ENCODE results near the gene ZNF366.

The ZNF366 gene

DNA sequence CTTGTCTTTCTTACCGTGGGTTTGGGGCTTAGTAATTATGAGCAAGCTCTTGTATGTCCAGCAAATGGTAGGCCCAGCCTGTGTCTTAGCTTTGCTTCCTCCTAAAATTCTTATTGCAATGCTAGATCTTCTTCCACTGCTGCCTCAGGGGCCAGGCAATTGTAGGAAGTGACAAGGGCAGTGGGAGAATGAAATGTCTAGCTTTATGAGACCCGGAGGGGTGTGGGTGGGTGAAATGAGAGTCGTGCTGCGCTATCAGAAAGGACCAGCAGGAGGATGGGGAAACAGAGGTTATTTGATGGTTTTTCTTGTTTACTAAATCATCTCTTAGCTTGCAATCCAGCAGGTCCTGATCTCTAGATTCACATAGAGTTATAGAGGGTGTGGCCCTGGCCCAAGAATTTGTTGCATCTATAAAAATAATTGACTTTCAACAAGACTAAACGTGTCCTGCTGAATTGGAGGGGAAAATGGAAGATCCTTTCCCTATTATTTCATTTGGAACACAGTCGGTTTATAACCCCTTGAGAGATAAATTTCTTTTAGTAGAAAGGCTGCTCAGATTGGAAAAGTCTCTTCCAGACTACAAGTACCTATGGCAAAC, 43.7 kb downstream of the ZNF366 start:
- no peak for DNase-seq

DNA sequence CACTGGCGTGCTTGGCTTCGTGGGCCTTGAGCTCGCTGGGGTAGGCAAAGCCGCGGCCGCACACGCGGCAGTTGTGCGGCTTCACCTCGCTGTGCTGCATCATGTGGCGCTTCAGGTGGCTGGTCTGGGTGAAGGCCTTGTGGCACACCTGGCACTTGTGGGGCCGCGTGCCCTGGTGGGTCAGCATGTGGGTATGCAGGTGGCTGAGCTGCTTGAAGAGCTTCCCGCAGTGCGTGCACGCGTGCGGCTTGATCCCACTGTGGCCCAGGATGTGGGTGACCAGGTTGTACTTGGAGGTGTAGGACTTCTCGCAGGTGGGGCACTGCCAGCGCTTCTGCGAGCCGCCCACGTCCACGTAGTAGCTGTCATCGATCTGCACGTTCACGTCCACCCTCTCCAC, 46.8 kb downstream of the ZNF366 start:
- no peak for DNase-seq

DNA sequence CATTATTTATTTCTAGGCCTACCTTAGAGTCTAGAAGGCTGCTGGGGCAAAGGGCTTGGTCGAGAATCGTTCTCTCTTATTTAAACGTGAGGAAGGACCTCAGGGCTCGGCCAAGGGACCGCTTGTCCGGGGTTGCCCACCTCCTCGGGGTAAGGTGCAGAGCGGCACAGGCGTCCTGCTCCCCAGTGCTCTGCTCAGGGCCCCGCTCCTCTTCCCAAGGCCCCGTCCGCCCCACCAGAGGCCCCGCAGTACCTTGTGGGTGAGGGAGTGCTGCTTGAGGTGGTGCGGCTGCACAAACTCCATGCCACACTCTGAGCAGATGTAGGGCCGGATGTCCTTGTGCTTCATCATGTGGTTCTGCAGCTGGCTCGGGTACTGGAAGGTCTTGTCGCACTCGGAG, 47.3 kb downstream of the ZNF366 start:
- no peak for DNase-seq

DNA sequence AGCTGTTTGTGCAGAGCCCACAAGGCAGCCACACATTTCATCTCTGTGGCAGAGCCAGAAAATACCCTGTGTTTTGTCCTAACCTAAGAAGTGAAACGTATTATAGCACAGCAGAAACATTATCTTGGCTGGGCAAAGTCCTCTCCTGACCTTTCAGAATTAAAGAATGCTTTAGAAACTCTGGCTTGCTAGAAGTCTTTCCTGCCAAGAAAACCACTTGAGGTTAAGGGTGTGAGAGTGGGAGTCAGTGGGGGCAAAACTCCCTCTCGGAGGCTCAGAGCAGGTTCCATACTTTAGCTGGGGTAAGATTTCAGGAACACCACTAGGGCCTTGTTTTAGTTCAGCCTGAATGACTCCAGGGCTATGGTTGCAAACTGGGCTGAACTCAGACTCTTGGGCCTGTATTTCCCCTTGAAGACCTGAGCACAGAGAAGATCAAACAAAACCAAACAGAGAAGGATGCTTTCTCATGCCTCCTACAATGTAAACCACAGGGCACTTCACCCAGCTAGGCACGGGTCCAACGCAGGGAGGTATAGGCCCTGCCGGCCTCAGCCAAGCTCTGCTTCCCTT, 48.0 kb downstream of the ZNF366 start:
- no peak for DNase-seq

DNA sequence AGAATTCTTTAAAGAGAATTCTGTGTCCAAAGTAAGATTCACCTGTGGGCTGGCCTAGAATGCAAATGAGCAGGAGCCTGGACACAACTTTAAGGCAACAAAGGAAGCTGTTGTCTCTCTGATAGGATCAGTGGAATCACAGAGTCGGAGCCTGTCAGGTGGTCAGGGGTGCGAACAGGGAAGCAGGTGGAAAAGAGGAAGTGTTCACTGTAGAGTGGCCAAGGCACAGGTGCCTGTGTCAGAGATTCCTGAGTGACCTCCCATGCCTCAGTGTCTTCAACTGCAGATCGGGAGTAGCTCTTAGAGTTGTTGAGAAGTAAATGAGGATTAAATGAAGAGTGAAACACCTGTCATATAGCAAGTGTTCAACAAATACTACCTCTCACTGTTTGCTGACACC, 48.8 kb downstream of the ZNF366 start:
- DNase-seq: no peak

DNA sequence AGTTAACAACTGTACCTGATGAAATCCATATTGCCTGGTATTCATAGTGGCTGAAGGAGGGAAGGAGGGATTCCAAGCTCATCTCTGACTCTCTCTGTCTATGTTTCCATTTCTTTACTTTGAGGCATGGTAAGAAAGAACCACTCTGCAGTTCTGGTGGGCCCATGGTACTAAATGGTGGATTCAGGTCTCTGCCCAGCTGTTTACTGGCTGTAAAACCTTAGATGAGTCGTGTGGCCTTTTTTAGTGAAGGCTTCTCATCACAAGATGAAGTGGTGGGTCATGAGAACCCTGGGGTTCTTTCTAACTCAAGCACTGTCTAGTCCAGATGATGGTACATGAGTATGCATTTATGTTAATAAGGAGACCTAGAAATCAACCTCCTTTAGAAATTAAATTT, 49.7 kb downstream of the ZNF366 start:
- DNase-seq: no peak

DNA sequence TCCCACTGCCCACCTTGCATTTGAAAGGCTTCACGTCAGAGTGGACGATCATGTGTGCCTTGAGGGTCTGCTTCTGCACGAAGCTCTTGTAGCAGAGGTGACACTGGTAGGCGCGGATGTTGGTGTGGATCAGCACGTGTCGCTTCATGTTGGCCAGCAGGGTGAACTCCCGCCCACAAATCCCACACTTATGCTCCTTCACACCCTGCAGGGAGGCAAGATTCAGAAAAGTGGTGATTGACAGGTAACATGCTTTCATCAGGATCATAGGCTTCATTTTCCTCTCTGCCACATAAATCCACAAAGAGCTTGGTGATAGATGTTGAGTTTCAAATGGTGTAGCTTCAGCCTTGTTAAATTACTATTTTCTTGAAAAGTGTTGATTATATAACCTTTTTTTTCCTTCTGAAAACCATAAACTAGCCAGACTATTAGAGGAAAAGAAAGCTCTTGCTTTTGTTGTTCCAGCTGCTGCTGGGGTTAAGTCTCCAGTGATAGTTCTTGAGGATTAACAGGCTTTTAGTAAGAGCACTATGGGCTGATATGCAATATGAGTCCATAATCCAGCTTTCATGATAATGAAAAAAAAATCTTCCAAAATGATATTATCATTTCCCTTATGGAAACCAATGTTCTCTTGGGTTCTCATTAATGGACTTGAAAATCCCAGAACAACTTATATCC, 50.7 kb downstream of the ZNF366 start:
- no peak for DNase-seq

DNA sequence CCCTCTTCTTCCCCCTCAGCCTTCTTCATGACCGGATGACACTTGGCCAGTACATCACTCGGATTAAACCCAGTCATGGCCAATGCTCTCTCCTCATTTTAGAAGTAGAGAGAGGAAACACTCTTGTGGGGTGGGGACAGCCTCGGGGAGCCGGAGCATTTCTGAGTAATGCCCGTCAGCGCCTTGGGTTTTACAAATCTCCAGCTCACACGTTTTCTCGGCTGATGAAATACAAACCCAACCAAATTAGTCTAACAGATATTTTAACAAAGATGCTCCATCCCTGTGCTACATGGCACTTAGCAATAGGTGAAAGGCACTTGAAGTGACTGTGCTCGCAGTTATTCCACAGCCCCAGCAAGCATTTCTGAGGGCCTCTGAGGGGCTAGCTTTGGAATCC, 51.7 kb downstream of the ZNF366 start:
- no peak for DNase-seq

DNA sequence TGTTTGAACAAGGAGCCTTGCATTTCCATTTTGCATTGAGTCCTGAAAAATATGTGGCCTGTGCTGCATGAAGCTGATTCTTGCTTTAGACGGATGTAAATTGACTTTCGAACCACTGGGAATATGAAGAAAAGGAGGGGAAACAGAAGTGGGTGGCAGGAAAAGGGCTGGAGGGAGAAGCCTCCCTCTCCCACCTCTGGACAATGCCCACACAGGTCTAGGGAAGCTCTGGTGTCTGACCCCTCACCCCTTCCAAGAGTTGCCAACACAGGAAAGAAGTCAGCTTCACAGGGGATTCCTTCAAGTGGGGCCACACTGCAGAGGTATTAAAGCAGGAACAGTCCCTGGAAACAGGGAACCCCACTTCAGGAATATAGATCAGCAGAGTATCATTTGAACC, 52.2 kb downstream of the ZNF366 start:
- no peak for DNase-seq

DNA sequence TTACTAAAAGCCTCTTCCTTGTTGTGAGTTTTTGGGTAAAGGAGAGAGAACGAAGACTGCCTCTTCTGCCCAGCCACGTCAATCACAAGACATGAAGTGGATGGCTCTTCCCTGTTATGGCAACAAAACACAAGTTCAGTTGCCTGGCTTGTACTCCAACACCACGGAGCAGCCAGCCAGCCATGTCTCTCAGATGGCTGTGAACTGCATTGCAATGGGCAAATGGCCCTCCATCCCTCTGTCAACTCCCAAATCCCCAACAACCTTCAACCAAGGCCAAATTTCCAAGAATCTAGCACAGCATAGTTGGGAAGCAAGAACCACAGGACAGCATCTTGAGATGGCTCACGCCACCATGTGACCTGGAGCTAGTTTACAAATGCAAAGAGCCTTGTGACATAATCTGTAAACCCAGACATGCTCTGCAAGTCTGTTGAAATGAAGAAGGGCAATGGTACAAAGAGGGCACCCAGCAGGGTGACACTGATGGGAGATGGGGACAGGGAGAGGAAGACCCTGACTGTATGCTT, 53.9 kb downstream of the ZNF366 start:
- DNase-seq: no peak

DNA sequence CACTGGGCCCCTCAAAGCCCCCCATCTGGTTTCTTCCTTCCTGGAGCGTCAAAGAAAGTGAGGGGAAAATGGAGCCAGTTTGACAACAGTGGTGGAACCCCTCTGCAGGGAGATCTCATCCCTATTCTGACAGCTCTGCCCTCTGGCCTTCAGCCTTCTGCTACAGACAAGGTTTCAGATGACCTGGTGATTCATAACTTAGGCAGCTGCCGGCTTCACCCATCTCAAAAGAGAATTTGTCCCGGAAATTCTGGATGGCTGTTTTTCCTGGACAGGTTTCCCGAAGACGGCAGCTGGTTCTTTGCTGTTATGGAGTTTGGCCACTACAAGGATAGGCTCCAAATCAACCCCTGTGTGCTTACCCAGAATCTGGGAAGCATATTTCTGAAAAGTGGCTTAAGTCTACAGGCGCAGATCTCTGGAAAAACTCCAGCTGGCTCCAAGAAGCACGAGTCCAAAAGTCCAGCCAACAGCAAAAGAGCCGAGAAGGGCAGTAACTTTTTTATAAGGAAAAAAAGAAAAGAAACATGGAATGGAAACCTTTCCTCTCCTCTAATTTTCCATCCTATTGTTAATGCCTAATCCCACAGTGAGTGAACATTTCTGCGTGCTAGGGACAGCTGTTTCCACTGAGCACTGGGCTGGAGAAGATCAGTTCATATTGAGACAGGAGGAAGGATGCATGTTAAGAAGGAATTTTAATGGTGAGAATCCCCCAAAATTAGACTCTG, 54.5 kb downstream of the ZNF366 start:
- no peak for DNase-seq

DNA sequence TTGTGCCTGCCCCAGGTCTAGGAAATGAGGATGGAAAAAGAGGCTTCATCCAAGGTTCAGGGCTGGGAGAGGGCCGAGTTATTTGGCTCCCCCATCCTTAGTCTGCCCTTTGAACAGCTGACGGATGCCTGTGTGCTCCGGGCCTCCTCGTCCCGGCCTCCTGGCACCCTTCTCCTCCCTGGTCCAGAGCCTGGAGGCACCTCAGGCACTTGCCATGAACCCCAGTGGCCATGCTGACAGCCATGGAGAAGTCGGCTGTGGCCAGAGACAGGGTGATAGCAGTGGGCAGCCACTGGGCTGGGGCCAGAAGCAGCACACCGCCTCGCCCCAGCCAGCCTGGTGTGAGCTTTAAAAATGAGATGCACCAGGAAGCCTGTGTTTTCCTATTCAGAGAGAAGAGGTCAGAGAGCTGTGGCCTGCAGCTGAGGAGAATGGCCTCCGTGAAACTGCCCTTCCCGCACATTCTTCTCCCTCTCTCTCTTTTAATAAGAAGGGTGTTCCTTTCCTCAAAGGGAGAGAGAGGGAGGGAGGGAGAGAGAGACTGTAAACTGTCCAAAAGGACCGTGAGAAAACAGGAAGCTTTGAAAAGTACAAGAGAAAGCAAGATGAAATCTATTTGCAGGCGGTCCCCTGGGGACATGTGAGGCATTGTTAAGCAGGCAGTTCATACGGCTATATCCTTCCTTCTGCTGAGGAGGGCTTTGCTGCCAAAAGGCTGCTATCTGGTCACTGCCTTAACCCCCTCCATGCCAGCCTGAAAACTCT, 55.3 kb downstream of the ZNF366 start:
- DNase-seq: no peak

DNA sequence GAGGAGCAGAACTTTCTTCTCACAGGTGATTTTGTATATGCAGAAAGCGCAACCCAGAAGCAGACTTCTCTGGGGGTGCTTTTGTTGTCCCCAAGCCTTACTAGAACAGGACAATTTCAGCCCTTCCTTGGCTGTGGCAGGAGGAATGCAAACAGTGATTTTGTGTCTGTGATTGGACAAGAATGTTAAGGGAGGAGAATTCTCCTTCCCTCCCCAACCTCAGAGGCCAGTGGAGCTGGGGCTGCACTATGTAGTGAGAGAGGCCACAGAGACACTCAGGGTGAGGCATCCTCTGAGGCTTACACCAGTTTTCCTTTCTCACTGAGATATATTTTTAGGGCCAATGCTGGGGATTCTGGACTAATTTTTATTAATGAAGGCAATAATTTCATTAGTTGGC, 58.8 kb downstream of the ZNF366 start:
- DNase-seq: no peak

DNA sequence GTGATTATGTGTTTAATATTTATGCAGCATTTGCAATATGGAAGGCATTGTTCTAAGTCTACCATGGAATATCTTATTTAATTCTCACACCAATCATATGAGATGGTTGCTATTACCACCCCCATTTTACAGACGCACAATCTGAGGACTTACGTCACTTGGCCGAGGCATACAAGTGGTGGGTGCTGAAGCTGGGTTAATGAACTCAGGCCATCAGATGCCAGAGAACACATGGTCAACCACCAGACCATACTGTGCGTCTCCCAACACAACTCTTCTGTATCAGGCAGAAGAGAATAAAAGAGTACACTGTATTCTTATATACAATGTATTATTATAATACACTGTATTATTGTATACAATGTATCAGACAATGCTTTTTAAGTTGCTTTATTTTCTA, 59.5 kb downstream of the ZNF366 start:
- no peak for DNase-seq

DNA sequence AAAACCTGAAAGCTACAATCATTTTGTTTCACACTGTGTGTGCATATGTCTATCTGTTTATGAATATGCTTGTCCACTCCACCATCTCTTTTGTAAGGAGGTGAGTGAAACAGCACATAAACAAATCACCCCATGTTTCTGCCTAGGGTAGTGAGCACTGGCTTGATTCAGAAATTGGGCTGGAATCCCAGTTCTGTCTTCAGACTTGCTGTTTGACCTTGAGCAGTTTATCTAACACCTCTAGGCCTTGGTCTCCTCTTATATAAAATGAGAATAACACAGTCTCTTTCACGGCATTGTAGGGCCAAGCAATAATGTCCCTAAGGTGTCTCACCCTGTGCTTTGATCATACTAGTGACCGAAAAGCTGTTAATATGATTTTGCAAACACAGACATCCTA, 61.2 kb downstream of the ZNF366 start:
- no peak for DNase-seq

DNA sequence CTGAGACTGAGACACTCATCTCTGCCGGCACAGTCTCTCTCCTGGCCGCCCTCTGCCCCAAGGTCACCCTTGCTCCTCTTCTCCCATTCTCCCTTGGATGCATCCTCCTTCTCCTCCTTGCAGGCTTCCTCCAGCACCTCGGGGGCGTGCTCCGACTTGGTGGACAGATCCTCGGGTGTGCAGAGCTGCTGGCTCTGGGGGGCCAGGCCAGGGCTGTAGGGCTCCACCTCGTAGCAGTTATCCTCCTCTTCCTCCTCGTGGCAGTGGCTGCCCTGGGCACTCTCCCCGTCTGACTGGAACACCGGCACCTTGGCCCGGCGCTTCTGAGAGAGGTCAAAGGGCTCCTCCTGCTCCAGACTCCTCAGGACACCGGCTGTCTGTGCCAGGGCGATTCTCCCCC, 63.3 kb downstream of the ZNF366 start:
- DNase-seq: no peak

DNA sequence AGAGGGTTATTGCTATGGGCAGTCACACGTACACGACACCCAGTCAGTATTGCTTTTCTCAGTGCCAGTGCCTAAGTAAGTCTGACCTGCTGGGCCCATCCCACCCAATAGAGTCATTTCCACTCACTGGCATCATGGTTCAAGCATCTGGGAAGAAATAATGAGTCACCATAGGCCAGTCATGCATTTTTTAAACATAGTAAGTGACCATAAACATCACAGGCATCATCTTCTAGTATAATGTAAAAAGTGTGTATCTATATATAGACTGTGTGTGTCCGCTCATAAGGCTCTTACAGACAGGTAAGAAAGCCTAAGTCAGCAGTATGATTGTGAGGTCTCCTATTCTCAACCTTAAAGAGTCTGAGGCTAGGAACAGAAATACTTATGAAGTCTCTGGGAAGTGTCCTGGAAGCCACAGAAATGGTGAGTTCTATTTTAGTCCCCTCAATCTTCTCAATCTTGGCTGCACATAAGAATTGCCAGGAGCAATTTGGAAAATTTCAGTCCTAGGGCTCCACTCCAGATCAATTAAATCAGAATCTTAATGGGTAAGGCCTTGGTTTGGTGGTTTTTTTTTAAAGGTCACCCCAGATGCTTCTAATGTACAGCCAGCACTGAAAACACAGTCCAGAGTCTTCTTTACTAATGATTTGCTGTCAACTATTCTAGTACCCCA, 65.2 kb downstream of the ZNF366 start:
- DNase-seq: no peak

DNA sequence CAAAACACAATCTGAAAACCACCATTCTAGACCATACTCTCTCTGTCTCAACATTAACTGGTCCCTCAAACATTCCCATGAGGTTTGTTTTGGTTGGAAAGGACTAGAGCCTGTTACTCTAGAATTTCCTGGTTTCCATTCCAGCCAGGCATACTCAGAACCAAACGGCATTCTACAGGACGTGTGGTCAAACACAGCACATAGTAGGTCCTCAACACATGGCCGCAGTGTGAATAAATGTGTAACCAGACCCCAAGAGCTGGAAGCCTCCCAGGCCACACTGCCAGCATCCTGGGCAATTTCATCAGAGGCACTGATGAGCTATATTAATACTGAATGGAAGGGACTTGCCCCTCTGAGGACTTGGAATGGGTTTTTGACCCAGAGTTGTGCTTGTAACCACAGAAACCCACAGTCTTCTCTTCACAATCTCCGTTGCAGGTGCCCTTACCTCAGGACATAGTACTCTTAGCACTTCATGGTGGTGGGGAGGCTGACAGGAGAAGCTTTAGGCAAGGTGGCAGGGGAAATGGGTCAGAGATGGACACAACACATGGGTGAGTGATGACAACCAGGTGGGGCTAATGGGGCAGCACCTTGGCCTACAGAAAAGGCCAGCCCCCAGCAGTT, 66.0 kb downstream of the ZNF366 start:
- DNase-seq: no peak

DNA sequence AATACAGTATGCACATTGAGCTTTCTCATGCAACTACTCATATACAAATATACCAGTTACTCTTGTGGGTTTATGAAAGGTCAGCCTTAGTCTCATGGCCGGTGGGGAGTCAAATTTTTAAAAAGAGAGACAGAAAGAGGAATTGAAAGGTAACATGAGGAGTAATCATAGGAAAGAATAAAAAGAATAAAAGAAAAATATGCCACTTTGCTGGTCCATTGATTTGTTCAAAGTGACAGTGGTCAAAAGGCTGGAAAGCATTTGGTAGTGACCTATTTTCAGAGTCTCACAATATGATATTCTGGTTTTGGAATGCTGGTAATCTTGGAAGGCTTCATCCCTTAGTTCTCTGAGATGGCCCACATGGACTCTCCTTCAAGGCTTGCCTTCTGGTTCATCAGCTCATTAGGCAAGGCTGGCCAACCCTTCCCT, 67.0 kb downstream of the ZNF366 start:
- DNase-seq: no peak

DNA sequence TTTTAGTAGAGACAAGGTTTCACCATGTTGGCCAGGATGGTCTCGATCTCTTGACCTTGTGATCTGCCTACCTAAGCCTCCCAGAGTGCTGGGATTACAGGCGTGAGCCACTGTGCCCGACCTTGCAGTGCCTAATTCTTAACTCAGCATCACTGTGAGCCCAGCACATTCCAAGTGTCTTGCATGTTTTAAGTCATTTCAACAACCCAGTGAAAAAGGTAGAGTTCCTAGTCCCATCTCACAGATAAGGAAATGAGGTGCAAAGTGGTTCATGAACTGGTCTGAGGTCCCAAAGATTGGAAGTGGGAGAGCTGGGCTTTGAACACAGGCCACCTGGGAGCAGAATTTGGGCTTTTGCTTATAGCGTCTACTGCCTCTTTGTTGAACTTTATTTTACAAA, 68.0 kb downstream of the ZNF366 start:
- DNase-seq: no peak

DNA sequence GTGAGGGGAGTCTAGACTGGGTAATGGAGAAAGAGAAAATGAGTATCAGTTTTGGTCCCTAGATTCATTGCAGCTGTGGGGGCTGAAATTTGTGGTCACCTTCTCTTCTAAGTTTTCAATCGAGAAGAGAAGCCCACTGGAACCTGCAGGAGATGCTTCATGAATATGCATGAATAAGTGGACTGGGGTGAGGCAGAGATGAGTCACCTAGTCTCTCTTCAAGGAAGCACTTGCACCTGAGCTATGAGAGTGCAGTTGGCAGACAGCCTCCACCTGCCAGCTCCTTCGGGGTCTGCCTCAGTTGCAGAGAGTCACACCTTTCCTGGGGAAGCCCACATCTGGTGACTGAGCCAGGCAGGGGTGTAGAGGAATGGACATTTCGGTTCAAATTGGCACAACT, 69.1 kb downstream of the ZNF366 start:
- DNase-seq: no peak

Measured in activated T-cell treated with anti-CD3 and anti-CD28 coated beads for 4 hours (primary cell).